ENCODE data around the gene WIZ.

GRCh38 chr19:15439821-15440641 is 9.7 kb downstream of the WIZ start:
- TF ChIP-seq RAD21 (IDR thresholded peaks at IDR 0.05; ENCODE audit: low read depth) (no peak), REST (IDR thresholded peaks at IDR 0.05; ENCODE audit: low read depth) (no peak), MAX (IDR thresholded peaks at IDR 0.05) (no peak), EGR1 (IDR thresholded peaks at IDR 0.05) (no peak), YY1 (IDR thresholded peaks at IDR 0.05; ENCODE audit: low read depth) (no peak), EP300 (IDR thresholded peaks at IDR 0.05; ENCODE audit: borderline replicate concordance) (no peak)
